Neural cell (in vitro differentiated cells): ENCODE data around the gene IPO11. TPM values are rescaled to one million over a fixed set of nuclear protein-coding genes. Genes with fewer than 3 reads are reported as not detected.

Experiments
- H2AFZ ChIP-seq: fragments of 200-600, 300-800 bp; sonication (generic), shearing (Covaris generic); 2 replicates; pipeline ENCODE4 v1.6.0; 2014; ENCODE audit warnings: low read depth, mild to moderate bottlenecking, antibody characterized with exemption, low read length, moderate library complexity
- H3F3A ChIP-seq: fragments of 200-600 bp; shearing (Covaris generic); 2 replicates; pipeline ENCODE4 v1.6.1; 2016; ENCODE audit warnings: mild to moderate bottlenecking, moderate library complexity, mixed read lengths, antibody characterized with exemption, low read length; ENCODE audit not compliant: insufficient read depth, poor library complexity, severe bottlenecking
- H3K27ac ChIP-seq: fragments of 200-600, 300-800 bp; sonication (generic), shearing (Covaris generic); 2 replicates; pipeline ENCODE4 v1.5.1; 2014; ENCODE audit warnings: mild to moderate bottlenecking, low read length, moderate library complexity
- H3K27me3 ChIP-seq: fragments of 300-800, 200-600 bp; sonication (generic), shearing (Covaris generic); 2 replicates; pipeline ENCODE4 v1.6.0; 2014; ENCODE audit warnings: mild to moderate bottlenecking, low read depth, low read length, moderate library complexity; ENCODE audit not compliant: insufficient read depth
- H3K36me3 ChIP-seq: fragments of 300-800, 200-600 bp; sonication (generic), shearing (Covaris generic); 2 replicates; pipeline ENCODE4 v1.5.1; 2014; ENCODE audit warnings: mild to moderate bottlenecking, antibody characterized with exemption, low read length, moderate library complexity; ENCODE audit not compliant: insufficient read depth
- H3K4me2 ChIP-seq: fragments of 300-800, 200-600 bp; sonication (generic), shearing (Covaris generic); 2 replicates; pipeline ENCODE4 v1.6.0; 2014; ENCODE audit warnings: mild to moderate bottlenecking, low read length
- H3K4me3 ChIP-seq: fragments of 300-800, 200-600 bp; sonication (generic), shearing (Covaris generic); 2 replicates; pipeline ENCODE4 v1.5.1; 2014; ENCODE audit warnings: mild to moderate bottlenecking, low read length, moderate library complexity
- H3K79me2 ChIP-seq: fragments of 200-600 bp; shearing (Covaris generic); replicated peaks from 2 replicates; pipeline ENCODE4 v1.6.0; 2014; ENCODE audit warnings: mild to moderate bottlenecking, low read length, moderate library complexity; ENCODE audit not compliant: insufficient read depth
- H3K9ac ChIP-seq: fragments of 300-800, 200-600 bp; sonication (generic), shearing (Covaris generic); 2 replicates; pipeline ENCODE4 v1.6.1; 2016; ENCODE audit warnings: mild to moderate bottlenecking, low read length, mixed read lengths
- H3K9me2 ChIP-seq: fragments of 200-600 bp; shearing (Covaris generic); 2 replicates; pipeline ENCODE4 v1.6.1; 2016; ENCODE audit warnings: mild to moderate bottlenecking, low read length, mixed read lengths; ENCODE audit not compliant: insufficient read depth
- H3K9me3 ChIP-seq: fragments of 200-600, 300-800 bp; sonication (generic), shearing (Covaris generic); 2 replicates; pipeline ENCODE4 v1.6.1; 2016; ENCODE audit warnings: mild to moderate bottlenecking, mixed run types, low read length, moderate library complexity, mixed read lengths
- H4K20me1 ChIP-seq: fragments of 200-600 bp; shearing (Covaris generic); 2 replicates; pipeline ENCODE4 v1.6.1; 2016; ENCODE audit warnings: mild to moderate bottlenecking, mixed run types; ENCODE audit not compliant: insufficient read depth
- EP300 ChIP-seq: fragments of 450-650 bp; conservative IDR thresholded peaks from 2 replicates; pipeline ENCODE4 v1.6.1; 2014; ENCODE audit warnings: antibody characterized with exemption, mild to moderate bottlenecking, moderate library complexity; ENCODE audit not compliant: poor library complexity, severe bottlenecking
- EZH2 ChIP-seq: fragments of 200-600, 300-800 bp; shearing (Covaris generic), sonication (generic); IDR thresholded peaks from 2 replicates; pipeline ENCODE4 v1.6.1; 2014; ENCODE audit warnings: antibody characterized with exemption, low read length, borderline replicate concordance, mild to moderate bottlenecking; ENCODE audit not compliant: insufficient read depth, poor library complexity, severe bottlenecking
- MXI1 ChIP-seq: fragments of 450-650 bp; conservative IDR thresholded peaks from 2 replicates; pipeline ENCODE4 v1.6.1; 2014; ENCODE audit warnings: antibody characterized with exemption, mild to moderate bottlenecking; ENCODE audit not compliant: poor library complexity, severe bottlenecking
- POLR2AphosphoS5 ChIP-seq: IDR thresholded peaks from 2 replicates; pipeline ENCODE4 v1.6.1; 2012
- RAD21 ChIP-seq: fragments of 450-650 bp; conservative IDR thresholded peaks from 2 replicates; pipeline ENCODE4 v1.6.1; 2014; ENCODE audit warnings: antibody characterized with exemption, mild to moderate bottlenecking, moderate library complexity
- SMC3 ChIP-seq: fragments of 450-650 bp; conservative IDR thresholded peaks from 2 replicates; pipeline ENCODE4 v1.6.1; 2014; ENCODE audit warnings: antibody characterized with exemption, mild to moderate bottlenecking, moderate library complexity; ENCODE audit not compliant: poor library complexity
- TAF1 ChIP-seq: IDR thresholded peaks from 2 replicates; pipeline ENCODE4 v1.6.1; 2012; ENCODE audit warnings: low read depth
- polyA plus RNA-seq: library from polyadenylated mRNA; depleted of rRNA; stranded (reverse); fragments of >200 nt; gene quantifications from 2 replicates; pipeline ENCODE4 v1.2.3, GENCODE V29; 2014
- TF ChIP-seq, protein P1 (sequence below): fragments of 450-650 bp; IDR thresholded peaks from 2 replicates; pipeline ENCODE4 v1.5.1; 2014; ENCODE audit warnings: antibody characterized with exemption, mild to moderate bottlenecking, moderate library complexity; ENCODE audit not compliant: poor library complexity, severe bottlenecking
- TF ChIP-seq, protein P2 (sequence below): IDR thresholded peaks from 2 replicates; pipeline ENCODE4 v1.6.1; 2012; ENCODE audit warnings: borderline replicate concordance

The IPO11 gene
- polyA plus RNA-seq, 1 donor from 2014 or later: 12.5 TPM

DNA sequence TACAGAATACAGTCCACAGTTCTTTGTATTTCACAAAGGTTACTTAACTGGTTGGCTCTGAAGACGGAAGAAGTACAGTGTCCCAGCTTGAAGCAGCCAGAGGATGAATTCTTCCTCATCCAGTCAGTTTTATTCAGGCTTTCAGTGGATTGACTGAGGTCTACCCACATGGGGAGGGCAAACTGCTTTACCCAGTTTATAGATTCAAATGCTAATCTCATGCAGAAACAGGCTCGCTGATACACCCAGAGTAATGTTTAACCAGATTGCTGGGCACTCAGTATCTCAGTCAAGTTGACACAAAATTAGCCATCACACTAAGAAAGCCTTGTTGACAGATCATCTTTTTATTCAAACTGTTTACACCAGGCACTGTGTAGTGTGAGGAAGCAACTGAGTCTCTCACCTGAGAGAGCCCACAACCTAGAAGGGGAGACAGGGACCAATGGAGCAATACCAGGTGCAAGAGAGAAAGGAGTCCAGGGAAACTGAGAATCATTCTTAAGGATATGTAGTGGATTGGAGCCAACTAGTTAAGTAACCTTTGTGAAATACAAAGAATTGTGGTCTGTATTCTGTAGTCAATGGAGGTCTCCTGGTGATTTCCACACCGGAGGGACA is 181.9 kb downstream of the IPO11 start:
- Histone ChIP-seq H4K20me1 (no peaks in the 10 kb centered on the region), H3K9me2 (no peaks in the 10 kb centered on the region), H3F3A (no peaks in the 10 kb centered on the region), H3K4me2 (no peak overlapping the region), H3K9me3 (no peaks in the 10 kb centered on the region), H3K4me3 (no peak overlapping the region), H3K27me3 (no peaks in the 10 kb centered on the region), H3K9ac (no peak overlapping the region), H3K27ac (no peak overlapping the region), H3K79me2 (no peaks in the 10 kb centered on the region), H2AFZ (no peak overlapping the region), H3K36me3 (no peaks in the 10 kb centered on the region)
- TF ChIP-seq MXI1 (no peak), EZH2 (no peak), RAD21 (no peak), EP300 (no peak), POLR2AphosphoS5 (no peak), SMC3 (no peak), TAF1 (no peak)
- TF ChIP-seq, protein P1, sequence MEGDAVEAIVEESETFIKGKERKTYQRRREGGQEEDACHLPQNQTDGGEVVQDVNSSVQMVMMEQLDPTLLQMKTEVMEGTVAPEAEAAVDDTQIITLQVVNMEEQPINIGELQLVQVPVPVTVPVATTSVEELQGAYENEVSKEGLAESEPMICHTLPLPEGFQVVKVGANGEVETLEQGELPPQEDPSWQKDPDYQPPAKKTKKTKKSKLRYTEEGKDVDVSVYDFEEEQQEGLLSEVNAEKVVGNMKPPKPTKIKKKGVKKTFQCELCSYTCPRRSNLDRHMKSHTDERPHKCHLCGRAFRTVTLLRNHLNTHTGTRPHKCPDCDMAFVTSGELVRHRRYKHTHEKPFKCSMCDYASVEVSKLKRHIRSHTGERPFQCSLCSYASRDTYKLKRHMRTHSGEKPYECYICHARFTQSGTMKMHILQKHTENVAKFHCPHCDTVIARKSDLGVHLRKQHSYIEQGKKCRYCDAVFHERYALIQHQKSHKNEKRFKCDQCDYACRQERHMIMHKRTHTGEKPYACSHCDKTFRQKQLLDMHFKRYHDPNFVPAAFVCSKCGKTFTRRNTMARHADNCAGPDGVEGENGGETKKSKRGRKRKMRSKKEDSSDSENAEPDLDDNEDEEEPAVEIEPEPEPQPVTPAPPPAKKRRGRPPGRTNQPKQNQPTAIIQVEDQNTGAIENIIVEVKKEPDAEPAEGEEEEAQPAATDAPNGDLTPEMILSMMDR: no peak
- TF ChIP-seq, protein P2, sequence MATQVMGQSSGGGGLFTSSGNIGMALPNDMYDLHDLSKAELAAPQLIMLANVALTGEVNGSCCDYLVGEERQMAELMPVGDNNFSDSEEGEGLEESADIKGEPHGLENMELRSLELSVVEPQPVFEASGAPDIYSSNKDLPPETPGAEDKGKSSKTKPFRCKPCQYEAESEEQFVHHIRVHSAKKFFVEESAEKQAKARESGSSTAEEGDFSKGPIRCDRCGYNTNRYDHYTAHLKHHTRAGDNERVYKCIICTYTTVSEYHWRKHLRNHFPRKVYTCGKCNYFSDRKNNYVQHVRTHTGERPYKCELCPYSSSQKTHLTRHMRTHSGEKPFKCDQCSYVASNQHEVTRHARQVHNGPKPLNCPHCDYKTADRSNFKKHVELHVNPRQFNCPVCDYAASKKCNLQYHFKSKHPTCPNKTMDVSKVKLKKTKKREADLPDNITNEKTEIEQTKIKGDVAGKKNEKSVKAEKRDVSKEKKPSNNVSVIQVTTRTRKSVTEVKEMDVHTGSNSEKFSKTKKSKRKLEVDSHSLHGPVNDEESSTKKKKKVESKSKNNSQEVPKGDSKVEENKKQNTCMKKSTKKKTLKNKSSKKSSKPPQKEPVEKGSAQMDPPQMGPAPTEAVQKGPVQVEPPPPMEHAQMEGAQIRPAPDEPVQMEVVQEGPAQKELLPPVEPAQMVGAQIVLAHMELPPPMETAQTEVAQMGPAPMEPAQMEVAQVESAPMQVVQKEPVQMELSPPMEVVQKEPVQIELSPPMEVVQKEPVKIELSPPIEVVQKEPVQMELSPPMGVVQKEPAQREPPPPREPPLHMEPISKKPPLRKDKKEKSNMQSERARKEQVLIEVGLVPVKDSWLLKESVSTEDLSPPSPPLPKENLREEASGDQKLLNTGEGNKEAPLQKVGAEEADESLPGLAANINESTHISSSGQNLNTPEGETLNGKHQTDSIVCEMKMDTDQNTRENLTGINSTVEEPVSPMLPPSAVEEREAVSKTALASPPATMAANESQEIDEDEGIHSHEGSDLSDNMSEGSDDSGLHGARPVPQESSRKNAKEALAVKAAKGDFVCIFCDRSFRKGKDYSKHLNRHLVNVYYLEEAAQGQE: no peak

DNA sequence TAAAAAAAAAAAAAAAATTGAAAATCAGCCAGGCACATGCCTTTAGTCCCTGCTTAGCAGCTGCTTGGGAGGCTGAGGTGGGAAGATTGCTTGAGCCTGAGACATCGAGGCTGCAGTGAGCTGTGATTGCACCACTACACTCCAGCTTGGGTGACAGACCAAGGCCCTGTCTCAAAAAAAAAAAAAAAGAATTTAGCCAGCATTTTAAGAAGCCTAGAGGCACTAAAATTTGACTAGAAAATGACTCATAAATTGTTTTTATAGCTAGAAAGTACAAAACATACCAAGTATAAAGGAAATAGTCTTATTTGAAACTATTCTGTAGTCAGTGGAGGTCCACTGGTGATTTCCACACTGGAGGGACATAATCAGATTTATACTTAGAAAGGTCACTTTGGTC is 183.5 kb downstream of the IPO11 start:
- Histone ChIP-seq H2AFZ (no peak overlapping the region), H4K20me1 (no peaks in the 10 kb centered on the region), H3F3A (no peaks in the 10 kb centered on the region), H3K9me3 (no peaks in the 10 kb centered on the region), H3K4me3 (no peak overlapping the region), H3K4me2 (no peak overlapping the region), H3K27ac (no peak overlapping the region), H3K9ac (no peak overlapping the region), H3K79me2 (no peaks in the 10 kb centered on the region), H3K9me2 (no peaks in the 10 kb centered on the region), H3K36me3 (no peaks in the 10 kb centered on the region), H3K27me3 (no peaks in the 10 kb centered on the region)
- TF ChIP-seq TAF1 (no peak), SMC3 (no peak), RAD21 (no peak), EZH2 (no peak), EP300 (no peak), POLR2AphosphoS5 (no peak), MXI1 (no peak)
- TF ChIP-seq, protein P2: no peak
- TF ChIP-seq, protein P1: no peak
